ENCODE data around the gene ASXL1. TPM values are rescaled to one million over a fixed set of nuclear protein-coding genes. Genes with fewer than 3 reads are reported as not detected.

The ASXL1 gene
- polyA plus RNA-seq, 2 of the 4 experiments (the other 2 are of a cell fraction), result 35.7 to 36.0 TPM

DNA sequence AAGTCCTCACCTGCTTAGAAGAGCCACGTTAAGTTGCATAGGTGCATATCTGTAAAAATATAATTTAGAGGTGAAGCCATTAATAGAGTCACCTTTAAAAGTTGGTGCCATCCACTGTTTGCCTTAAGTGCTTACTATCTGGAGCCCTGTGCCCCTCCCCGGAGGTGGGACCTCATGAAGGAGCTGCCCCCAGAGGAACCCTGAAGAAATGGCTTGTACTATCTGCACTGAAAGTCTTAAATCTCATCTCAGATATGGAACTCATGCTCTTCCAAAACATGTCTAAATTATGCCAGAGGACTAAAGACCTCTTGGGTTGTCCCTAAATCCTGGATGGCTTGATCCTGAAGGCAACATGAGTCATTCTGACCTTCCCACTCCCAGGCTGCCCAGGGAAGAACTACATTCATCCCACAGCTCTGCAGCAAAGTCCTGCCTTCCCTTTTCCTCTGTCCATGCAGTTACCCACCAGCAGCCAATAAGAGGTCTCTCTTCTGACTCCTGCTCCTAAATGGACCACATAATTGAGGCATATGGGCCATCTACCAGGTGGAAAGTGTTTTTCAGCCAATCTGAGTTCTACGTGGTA is 85.3 kb downstream of the ASXL1 start:
- WGBS (ENCODE audit: missing lambda C conversion rate), result 70% methylated on average over 3 of the region's 3 CpGs
- no peak for DNase-seq (ENCODE audit: low read depth in 1 of 2, low spot score in 1 of 2)
- CTCF ChIA-PET, result interaction anchor here (1.5 to 11.0 kb wide), 4 partner anchors 12 to 597 kb away, joined by 3 to 82 read pairs (median 6); no protein-coding TSS in a partner anchor
- H3K4me1 ChIP-seq, result peaks cover 5% of the 10 kb centered on the region; the same call in 1 of the 3 replicates
- FAIRE-seq, result no peak
- ATAC-seq, result 0 out of 6 replicates have a peak, but pooled peaks of 1 of the 2 experiments have one; percentile 7
- H3K27ac ChIP-seq, result no peak overlapping the region
- POLR2A ChIA-PET, result no interaction called here
- no peaks in the 10 kb centered on the region for H3K9me3 ChIP-seq
- no peak for TF ChIP-seq BCL3 (IDR thresholded peaks at IDR 0.05)
- no peak for TF ChIP-seq EHF (CRISPR knock-in tag; IDR thresholded peaks at IDR 0.05)
- TF ChIP-seq FOSL2 (IDR thresholded peaks at IDR 0.05), result no peak
- TF ChIP-seq FOSL2 (CRISPR knock-in tag; IDR thresholded peaks at IDR 0.05), result 0 out of 2 replicates have a peak, but pooled peaks have one; percentile 3
- no peak overlapping the region for H3K4me3 ChIP-seq
- no peak overlapping the region for H3K4me2 ChIP-seq

GRCh38 chr20:32444474-32445220 is 86.5 kb downstream of the ASXL1 start:
- Histone ChIP-seq H3K4me3 (no peak overlapping the region), H3K4me1 (peaks cover 5% of the 10 kb centered on the region; the same call in 1 of the 3 replicates), H3K4me2 (no peak overlapping the region), H3K27ac (no peak overlapping the region), H3K9me3 (no peaks in the 10 kb centered on the region)
- ChIA-PET CTCF (interaction anchor here (1.6 to 11.0 kb wide), 3 partner anchors 11 to 598 kb away, joined by 3 to 82 read pairs (median 8); no protein-coding TSS in a partner anchor), POLR2A (no interaction called here)
- ATAC-seq (no peak), FAIRE-seq (no peak), DNase-seq (ENCODE audit: low read depth in 1 of 2, low spot score in 1 of 2) (no peak)
- 96% methylated on average over 7 of the region's 7 CpGs for whole genome bisulfite sequencing (ENCODE audit: missing lambda C conversion rate)
- TF ChIP-seq MAZ (IDR thresholded peaks at IDR 0.05; ENCODE audit: borderline replicate concordance, low read depth, low read length) (no peak), EHF (CRISPR knock-in tag; IDR thresholded peaks at IDR 0.05) (no peak), KDM1A (IDR thresholded peaks at IDR 0.05; ENCODE audit: low read depth) (no peak), RNF2 (IDR thresholded peaks at IDR 0.05; ENCODE audit: borderline replicate concordance, low read depth) (no peak), MAFK (IDR thresholded peaks at IDR 0.05; ENCODE audit: partially characterized antibody) (no peak), RFX5 (IDR thresholded peaks at IDR 0.05) (no peak), BHLHE40 (IDR thresholded peaks at IDR 0.05; ENCODE audit: low read depth, low read length) (no peak), TFCP2L1 (CRISPR knock-in tag; IDR thresholded peaks at IDR 0.05) (no peak), TP53 (CRISPR knock-in tag; IDR thresholded peaks at IDR 0.05) (no peak), NPAS2 (CRISPR knock-in tag; IDR thresholded peaks at IDR 0.05; ENCODE audit: borderline replicate concordance) (no peak), EP300 (IDR thresholded peaks at IDR 0.05) (no peak), CBX8 (IDR thresholded peaks at IDR 0.05) (no peak), RCOR1 (IDR thresholded peaks at IDR 0.05; ENCODE audit: low read depth, low read length) (no peak), E2F6 (IDR thresholded peaks at IDR 0.05; ENCODE audit: borderline replicate concordance, low read depth) (no peak), JUNB (IDR thresholded peaks at IDR 0.05) (no peak), SMC3 (IDR thresholded peaks at IDR 0.05) (no peak), CHD4 (IDR thresholded peaks at IDR 0.05; ENCODE audit: borderline replicate concordance) (no peak)

DNA sequence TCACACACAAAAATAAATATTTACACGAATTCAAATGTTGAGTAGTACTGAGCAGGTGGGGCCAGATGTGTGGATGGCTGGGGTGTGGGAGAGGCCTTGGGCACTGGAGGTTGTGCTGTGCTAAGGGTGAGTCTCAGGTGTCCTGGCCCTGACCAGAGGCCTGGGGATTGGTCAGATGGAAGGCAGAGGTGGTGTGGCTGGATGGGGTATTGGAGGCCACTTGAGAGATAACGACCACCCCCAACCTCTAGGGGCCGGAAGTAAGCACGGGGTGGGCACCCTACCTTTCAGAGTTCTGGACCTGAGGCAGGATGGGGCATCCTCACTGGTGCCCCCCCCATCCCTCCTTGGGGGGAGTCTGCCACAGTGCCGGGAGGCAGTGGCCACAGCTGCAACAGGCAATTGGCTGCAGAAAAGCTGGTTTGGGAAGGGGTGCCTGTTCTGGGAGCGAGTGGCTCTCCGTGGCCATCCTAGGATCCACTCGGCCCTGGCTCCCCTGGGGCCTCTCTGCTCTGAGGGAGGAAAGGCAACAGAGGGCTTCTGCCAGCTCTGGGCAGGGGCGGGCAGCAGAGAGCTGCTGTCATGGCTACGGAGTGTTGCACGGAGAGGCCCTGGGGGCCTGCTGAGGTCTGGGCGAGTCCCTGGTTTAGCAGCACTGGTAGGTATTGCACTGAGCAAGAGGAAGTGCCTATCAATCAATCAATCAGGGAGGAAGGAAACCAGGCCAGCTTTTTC is 87.6 kb downstream of the ASXL1 start:
- ChIA-PET POLR2A (interaction anchor here (0.6 kb wide), 1 partner anchor 226 kb away, joined by 3 read pairs; no protein-coding TSS in a partner anchor), CTCF (interaction anchor here (0.9 to 11.0 kb wide), 5 partner anchors 8 to 109 kb away, joined by 3 to 82 read pairs (median 4); no protein-coding TSS in a partner anchor)
- H3K4me3 ChIP-seq, result no peak overlapping the region
- no peak for FAIRE-seq
- H3K27ac ChIP-seq, result no peak overlapping the region
- DNase-seq (ENCODE audit: low read depth in 1 of 2, low spot score in 1 of 2), result no peak
- no peaks in the 10 kb centered on the region for H3K9me3 ChIP-seq
- whole genome bisulfite sequencing (ENCODE audit: missing lambda C conversion rate), result 70% methylated on average over 9 of the region's 12 CpGs
- no peak overlapping the region for H3K4me2 ChIP-seq
- ATAC-seq, result peak in 1 of 2 experiments; percentile 16; a peak in 3 of 6 replicates
- H3K4me1 ChIP-seq, result peaks cover 5% of the 10 kb centered on the region; the same call in 1 of the 3 replicates
- TF ChIP-seq MAX (IDR thresholded peaks at IDR 0.05), result no peak
- TF ChIP-seq EHMT2 (IDR thresholded peaks at IDR 0.05; ENCODE audit: low read depth), result no peak
- TF ChIP-seq HOXB13 (CRISPR knock-in tag; IDR thresholded peaks at IDR 0.05; ENCODE audit: low read depth), result no peak
- TF ChIP-seq GATA3 (IDR thresholded peaks at IDR 0.05; ENCODE audit: borderline replicate concordance), result no peak
- no peak for TF ChIP-seq NPAS2 (CRISPR knock-in tag; IDR thresholded peaks at IDR 0.05; ENCODE audit: borderline replicate concordance)
- no peak for TF ChIP-seq CBX8 (IDR thresholded peaks at IDR 0.05)
- TF ChIP-seq RARB (CRISPR knock-in tag; IDR thresholded peaks at IDR 0.05), result no peak
- TF ChIP-seq CHD2 (IDR thresholded peaks at IDR 0.05; ENCODE audit: low read length, partially characterized antibody), result no peak
- TF ChIP-seq HOXB5 (CRISPR knock-in tag; IDR thresholded peaks at IDR 0.05), result no peak
- TF ChIP-seq HMGXB4 (CRISPR knock-in tag; IDR thresholded peaks at IDR 0.05; ENCODE audit: borderline replicate concordance), result no peak
- TF ChIP-seq JUN (IDR thresholded peaks at IDR 0.05), result no peak
- no peak for TF ChIP-seq EP300 (IDR thresholded peaks at IDR 0.05)
